ENCODE results near the gene PLK1. TPM values are rescaled to one million over a fixed set of nuclear protein-coding genes. Genes with fewer than 3 reads are reported as not detected.

PLK1 gene
- total RNA-seq, 1 donor from 2014 or later, result 1.2 TPM

GRCh38 chr16:23700093-23700492 lies 21.4 kb downstream of the PLK1 start:
- no peak for DNase-seq
- TF ChIP-seq CTCF (IDR thresholded peaks at IDR 0.05; ENCODE audit: borderline replicate concordance), result no peak
- Histone ChIP-seq H3K27ac (replicated peaks) (no peak overlapping the region), H3K36me3 (no peaks in the 10 kb centered on the region), H3K4me1 (peaks cover 1% of the 10 kb centered on the region), H3K27me3 (ENCODE audit: low read depth) (peaks cover 77% of the 10 kb centered on the region), H3K4me3 (no peak overlapping the region), H3K9me3 (replicated peaks) (peaks cover 9% of the 10 kb centered on the region)
- intact Hi-C loops (cut with micrococcal nuclease), result no loop called here

GRCh38 chr16:23700509-23700908 lies 21.8 kb downstream of the PLK1 start:
- TF ChIP-seq CTCF (IDR thresholded peaks at IDR 0.05; ENCODE audit: borderline replicate concordance), result no peak
- intact Hi-C loops (cut with micrococcal nuclease), result no loop called here
- H3K9me3 ChIP-seq (replicated peaks), result peaks cover 9% of the 10 kb centered on the region

GRCh38 chr16:23701045-23701444 lies 22.4 kb downstream of the PLK1 start:
- intact Hi-C loops (cut with micrococcal nuclease), result no loop called here
- Histone ChIP-seq H3K27ac (replicated peaks) (no peak overlapping the region), H3K9me3 (replicated peaks) (peaks cover 9% of the 10 kb centered on the region), H3K4me3 (no peak overlapping the region), H3K27me3 (ENCODE audit: low read depth) (peaks cover 82% of the 10 kb centered on the region), H3K36me3 (no peaks in the 10 kb centered on the region), H3K4me1 (no peaks in the 10 kb centered on the region)
- no peak for DNase-seq
- no peak for TF ChIP-seq CTCF (IDR thresholded peaks at IDR 0.05; ENCODE audit: borderline replicate concordance)

More at GRCh38 chr16:23700509-23700908, 21.8 kb downstream of the PLK1 start:
- Histone ChIP-seq H3K27me3 (ENCODE audit: low read depth) (peaks cover 81% of the 10 kb centered on the region), H3K36me3 (no peaks in the 10 kb centered on the region), H3K4me1 (no peaks in the 10 kb centered on the region), H3K27ac (replicated peaks) (no peak overlapping the region), H3K4me3 (no peak overlapping the region)
- no peak for DNase-seq

- DNase-seq, result no peak
- H3K4me1 ChIP-seq, result no peaks in the 10 kb centered on the region
- H3K4me3 ChIP-seq, result no peak overlapping the region
- no peaks in the 10 kb centered on the region for H3K36me3 ChIP-seq
- no peak for TF ChIP-seq CTCF (IDR thresholded peaks at IDR 0.05; ENCODE audit: borderline replicate concordance)
- H3K27ac ChIP-seq (replicated peaks), result no peak overlapping the region
- peaks cover 9% of the 10 kb centered on the region for H3K9me3 ChIP-seq (replicated peaks)
- peaks cover 83% of the 10 kb centered on the region for H3K27me3 ChIP-seq (ENCODE audit: low read depth)
- intact Hi-C loops (cut with micrococcal nuclease), result no loop called here
Observed at GRCh38 chr16:23702951-23703350, 24.3 kb downstream of the PLK1 start.

- Histone ChIP-seq H3K36me3 (no peaks in the 10 kb centered on the region), H3K9me3 (replicated peaks) (peaks cover 23% of the 10 kb centered on the region), H3K4me3 (no peak overlapping the region), H3K4me1 (no peaks in the 10 kb centered on the region), H3K27me3 (ENCODE audit: low read depth) (peaks cover 81% of the 10 kb centered on the region), H3K27ac (replicated peaks) (no peak overlapping the region)
- no peak for DNase-seq
- intact Hi-C loops (cut with micrococcal nuclease), result no loop called here
- TF ChIP-seq CTCF (IDR thresholded peaks at IDR 0.05; ENCODE audit: borderline replicate concordance), result no peak
Observed at GRCh38 chr16:23704772-23705516, 26.3 kb downstream of the PLK1 start.

Data from left ventricle myocardium inferior (tissue), 1 donor.